ENCODE data around the gene NME2.
"Not testable (repeated sequence)": the region's sequence is repeated elsewhere in the genome, so short reads cannot be mapped to it uniquely, and the experiment has no call there.

NME2 gene

DNA sequence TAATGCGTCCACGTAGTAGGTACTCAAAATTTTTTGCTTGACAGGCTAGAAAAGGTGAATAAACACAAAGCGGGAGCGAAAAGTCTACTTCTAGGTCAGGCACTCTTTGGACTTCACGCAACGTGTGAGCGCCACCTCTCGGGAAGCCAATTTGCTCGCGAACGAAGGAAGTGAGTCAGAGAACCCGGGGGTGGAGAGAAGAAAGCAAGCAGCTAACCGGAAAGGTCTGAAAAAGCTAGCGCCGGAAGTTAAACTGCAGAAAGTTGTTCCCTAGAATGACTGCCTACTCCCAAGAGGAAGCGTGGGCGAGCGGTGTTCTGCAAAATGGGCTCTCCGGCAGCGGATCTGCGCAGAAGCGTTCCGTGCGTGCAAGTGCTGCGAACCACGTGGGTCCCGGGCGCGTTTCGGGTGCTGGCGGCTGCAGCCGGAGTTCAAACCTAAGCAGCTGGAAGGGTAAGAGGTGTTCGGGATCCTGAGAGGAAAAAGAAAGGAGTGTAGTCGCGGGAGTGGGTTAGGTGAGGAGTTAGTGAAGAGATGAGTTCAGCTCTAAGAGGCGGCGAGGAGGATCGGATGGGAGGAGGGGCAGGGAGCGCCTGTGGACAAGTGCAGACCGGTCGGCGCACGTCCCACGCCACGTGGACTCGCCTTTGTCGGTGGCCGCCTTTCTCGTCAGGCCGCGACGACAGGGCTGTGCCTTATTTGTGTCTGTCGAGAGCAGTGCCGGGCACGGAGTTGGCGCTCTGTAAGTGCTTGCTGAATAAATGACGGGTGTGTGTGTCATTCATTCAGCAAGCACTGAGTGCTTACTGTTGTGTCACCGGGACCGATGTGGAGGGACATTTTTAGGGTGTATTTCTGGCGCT, 12.8 kb upstream of the NME2 start, which contains the start of gene NME1:
TSS of gene NME1 (plus strand) at position 350 of the 863 bp plus-strand sequence. CDS start 2,096 bp downstream, outside the sequence.
- peak; percentile 100 for DNase-seq (ENCODE audit: low spot score)

DNA sequence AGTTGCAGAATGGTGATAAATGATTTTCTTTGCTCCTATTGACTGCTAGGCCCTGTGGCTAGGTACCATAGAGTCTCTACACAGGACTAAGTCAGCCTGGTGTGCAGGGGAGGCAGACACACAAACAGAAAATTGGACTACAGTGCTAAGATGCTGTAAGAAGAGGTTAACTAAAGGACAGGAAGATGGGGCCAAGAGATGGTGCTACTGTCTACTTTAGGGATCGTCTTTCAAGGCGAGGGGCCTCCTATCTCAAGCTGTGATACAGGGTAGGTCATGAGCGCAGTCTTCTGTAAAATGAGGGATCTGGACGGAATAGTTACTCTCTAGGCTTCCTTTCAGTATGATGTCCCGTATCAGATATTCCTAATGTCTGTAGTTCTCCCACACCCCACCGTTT, 12.0 kb upstream of the NME2 start:
- no peak for DNase-seq (ENCODE audit: low spot score)

DNA sequence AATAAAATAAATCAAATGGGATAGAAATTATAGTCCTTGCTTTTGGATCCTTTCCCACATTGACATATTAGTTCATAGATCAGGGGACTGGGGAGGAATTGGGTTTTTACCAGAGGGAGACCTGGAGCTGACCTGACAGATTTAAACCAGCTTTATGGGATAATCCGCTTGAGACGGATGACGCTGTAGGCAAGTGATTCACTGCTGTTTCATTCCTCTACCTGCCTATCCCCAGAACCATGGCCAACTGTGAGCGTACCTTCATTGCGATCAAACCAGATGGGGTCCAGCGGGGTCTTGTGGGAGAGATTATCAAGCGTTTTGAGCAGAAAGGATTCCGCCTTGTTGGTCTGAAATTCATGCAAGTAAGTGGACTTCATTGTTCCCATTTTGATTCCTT, 10.8 kb upstream of the NME2 start:
- DNase-seq (ENCODE audit: low spot score) = no peak

DNA sequence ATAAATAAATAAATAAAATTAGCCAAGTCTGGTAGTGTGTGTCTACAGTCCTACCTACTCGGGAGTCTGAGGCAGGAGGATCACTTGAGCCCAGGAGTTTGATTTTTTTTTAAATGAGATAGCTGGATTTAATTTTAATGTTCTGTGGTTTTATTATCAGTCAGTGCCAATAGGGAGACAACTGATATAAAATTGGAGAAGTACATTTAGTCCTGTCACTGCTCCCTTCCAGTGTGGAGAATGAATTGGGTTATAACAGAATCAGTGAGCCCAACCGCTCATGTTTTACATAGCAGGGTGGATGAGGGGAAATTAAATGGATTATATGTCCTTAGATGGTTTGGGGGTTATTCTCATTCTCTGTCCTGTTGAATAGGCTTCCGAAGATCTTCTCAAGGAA, 6.6 kb upstream of the NME2 start:
- DNase-seq (ENCODE audit: low spot score) = no peak

DNA sequence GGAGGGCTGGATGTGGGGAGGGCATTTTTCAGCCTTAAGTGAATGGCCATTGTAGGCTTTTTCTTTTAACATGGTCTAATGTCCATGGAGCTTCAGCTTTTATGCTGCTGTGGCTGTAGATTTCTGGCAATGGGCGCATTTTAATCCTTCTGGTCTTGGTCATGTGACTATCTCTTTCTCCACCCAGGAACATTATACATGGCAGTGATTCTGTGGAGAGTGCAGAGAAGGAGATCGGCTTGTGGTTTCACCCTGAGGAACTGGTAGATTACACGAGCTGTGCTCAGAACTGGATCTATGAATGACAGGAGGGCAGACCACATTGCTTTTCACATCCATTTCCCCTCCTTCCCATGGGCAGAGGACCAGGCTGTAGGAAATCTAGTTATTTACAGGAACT, 4.7 kb upstream of the NME2 start:
- no peak for DNase-seq (ENCODE audit: low spot score)

DNA sequence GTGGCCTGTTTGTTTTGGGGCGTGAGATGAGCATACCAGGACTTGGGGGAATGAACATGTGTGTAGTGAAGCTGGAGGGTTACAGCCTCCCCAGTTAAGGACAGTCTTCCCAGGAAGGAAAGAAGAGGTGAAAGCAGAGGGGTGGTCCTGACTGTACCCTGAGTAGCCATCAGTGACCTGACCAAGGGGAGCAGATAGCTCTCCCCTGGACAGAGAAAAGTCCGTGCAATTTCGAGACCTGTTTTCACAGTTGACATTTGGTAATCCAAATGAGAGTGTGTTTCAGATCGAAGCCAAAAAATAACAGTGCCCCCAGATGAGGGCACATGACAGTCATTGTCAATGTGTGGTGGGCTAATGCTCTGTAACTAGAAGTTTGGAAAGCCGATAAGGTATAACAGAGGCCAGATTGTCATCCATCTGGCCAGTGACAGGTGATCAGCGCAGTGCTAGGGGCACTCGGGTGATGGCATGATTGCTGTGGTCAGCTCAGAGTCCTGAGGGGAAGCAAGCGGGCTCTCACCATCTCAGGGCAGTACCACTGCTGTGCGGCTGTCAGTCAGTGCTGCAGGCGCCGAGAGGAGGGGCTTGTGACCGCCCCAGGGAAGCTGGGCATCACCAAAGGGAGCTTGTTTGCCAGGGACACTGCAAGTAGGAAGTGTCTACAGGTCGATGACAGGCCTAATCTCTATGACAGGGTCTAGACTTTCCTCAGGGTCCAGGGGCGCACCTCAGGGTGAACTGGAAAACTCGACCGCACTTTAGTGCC, 1.1 kb upstream of the NME2 start:
- DNase-seq (ENCODE audit: low spot score) = no peak

DNA sequence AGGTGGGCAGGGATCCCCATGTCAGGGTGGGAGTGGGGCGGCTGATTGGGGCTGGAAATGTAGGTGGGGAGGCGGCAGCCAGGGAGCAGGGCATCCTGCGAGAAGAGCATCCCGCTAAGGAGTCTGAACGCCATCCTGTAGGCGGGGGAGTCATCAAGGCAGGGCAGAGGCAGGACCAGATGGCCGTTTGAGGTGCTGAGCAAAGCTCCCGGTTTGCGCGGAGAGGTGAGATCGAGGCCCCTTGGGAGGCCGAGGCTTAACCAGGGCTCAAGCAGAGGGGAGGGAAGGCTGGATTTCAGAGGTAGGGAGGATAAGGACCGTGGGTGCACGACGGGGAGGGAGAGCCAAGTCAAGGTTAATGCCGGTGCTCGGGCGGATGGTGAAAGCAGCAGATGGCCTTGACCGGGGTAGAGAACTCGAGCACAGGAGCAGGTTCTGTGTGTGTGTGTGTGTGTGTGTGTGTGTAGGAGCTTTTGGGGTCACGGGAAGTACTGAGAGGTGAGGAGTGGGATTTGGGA, 472 bp upstream of the NME2 start:
- no peak for DNase-seq (ENCODE audit: low spot score)

DNA sequence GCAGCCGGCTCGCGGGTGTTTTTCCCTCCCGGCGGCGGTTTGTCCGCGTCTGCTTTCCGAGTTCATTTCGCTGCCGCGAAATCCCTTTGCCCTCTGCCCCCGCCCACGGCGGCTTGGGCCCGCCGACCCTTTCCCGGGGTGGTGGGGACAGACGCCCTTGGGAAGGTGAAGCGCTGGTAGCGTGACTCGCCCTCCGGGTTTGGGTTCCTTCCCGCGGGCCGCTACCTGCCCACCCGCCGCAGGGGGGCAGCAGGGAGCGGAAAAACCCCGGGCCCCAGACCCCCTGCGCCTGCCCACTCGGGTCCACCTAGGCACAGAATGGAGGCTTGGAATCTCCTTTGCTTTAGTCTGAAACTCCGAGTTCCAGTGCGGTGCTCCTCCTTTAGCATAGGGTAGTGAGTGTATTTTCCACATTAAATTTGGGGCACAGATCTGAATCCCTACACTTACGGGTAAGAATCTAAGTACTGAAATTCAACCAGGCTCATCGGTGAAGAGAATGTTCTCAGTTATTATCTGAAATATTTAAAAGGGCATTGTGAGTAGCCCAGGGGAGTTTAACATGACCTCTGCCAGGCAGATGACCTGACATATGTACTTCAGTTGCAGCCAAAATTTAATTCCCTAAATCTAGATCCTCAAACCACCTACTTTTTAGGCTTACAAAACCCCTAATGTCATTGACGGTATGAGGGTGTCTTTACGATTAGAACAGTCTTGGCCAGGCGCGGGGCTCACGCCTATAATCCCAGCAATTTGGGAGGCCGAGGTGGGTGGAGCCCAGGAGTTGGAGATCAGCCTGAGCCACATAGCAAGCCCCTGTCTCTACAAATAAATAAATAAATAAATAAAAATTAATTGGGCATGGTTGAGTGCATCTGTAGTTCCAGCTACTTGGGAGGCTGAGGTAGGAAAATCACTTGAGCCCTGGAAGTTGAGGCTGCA, 1.0 kb downstream of the NME2 start:
- DNase-seq (ENCODE audit: low spot score) = peak; percentile 25

DNA sequence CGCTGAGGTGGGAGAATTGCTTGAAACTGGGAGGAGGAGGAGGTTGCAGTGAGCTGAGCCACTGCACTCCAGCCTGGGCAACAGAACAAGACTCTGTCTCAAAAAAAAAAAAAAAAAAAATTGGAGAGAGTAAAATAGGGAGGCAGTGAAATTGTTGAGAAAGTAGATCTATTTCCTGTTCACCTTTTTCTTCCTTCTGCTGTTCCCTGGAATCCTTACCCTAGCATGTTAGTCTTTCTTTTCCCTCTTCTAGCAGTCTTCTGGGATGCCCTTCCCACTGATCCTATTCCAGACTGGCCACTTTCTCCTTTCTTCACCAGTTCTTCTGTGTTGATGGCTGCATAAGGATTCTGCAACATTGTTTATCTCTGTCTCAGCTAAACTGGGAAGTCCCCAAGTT, 3.1 kb downstream of the NME2 start:
- DNase-seq (ENCODE audit: low spot score) = no peak

DNA sequence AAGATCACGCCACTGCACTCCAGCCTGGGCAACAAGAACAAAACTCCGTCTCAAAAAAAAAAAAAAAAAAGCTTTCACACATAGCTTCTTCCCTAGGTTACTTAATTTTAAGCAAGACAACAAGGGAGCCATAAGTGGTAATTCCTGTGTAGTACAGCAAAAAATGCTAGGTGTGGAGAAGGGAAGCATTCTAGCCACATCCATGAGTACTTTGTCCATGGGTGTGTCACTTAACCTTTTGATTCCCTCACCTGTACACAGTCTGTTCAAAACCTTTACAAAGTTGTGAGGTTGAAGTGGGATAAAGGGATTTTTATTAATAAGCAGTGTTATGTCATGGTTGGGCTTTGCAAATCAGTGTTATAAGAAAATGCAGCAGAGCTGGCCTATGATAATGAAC, 4.5 kb downstream of the NME2 start:
- DNase-seq (ENCODE audit: low spot score) = no peak

DNA sequence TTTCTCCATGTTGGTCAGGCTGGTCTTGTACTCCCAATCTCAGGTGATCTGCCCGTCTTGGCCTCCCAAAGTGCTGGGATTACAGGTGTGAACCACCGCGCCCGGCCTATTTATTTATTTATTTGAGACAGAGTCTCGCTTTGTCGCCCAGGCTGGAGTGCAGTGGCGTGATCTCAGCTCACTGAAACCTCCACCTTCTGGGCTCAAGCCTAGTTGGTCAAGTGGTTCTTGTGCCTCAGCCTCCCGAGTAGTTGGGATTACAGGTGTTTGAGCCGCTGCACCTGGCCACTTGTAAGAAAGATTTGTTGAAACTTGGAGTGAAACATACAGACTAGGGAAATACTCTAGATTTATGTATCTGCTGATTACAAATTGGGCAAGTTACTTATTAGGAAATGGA, 5.8 kb downstream of the NME2 start:
- not testable (repeated sequence) for DNase-seq (ENCODE audit: low spot score)

DNA sequence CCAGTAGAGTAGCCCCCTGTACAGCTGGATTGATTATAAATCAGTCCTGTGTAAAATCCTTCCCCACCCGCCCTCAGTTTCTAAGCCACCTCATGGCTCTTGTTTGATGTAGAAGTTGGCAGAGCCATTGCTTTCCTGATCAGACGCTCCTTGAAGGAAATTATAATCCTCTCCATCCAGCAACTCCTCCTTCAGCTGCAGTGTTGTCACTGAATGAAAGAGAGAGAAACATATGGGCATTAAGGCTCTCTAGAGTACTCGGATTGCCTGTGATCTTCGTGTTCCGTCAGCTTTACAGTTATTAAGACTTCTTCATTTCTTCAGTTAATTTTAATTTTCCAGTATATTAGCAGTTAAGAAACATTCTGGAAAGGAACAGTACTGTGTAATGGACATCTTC, 14.3 kb downstream of the NME2 start:
- no peak for DNase-seq (ENCODE audit: low spot score)

DNA sequence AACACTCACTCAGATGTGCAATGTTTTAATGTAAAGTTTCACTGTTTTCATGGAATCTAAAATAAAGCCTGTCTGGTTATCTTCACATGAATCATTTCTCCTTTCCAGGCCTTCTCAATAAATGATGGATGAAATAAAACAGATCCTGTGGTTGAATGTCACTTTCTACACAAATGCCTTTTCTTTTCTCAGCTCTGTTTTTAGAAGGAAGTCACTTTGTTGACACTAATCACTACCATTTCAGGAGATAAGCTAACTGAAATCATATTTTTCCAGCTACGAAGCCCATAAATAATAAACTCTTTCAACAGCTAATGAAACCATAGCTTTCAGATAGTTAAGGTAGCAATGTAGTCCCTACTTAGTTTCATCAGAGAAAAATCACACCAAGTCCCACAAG, 17.9 kb downstream of the NME2 start:
- DNase-seq (ENCODE audit: low spot score) = no peak

DNA sequence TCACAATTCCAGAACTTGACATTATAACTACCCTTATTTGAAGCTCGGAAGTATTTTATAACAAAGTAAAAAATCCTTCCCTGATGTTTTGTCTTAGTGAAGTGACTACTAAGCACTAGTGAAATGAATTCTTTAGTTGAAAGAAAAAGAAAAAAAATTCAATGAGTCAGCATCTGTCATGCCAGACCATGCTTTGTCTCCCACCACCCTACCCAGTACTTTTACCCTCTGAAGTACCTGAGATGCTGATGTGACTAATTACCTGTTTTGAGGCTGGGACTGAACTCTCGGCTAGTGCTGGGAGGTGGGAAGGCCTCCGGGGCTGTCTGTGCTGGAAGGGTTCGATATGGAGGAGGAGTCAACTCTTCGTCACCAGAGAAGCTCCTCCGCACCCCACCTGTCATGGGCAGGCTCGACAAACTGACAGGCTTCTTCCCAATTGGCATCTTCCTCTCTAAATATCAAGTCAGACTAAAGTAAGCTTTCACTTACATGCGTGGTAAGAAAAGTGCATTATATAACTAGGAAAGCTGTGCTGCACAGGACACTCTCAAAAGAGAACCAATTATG, 19.6 kb downstream of the NME2 start:
- DNase-seq (ENCODE audit: low spot score) = no peak

DNA sequence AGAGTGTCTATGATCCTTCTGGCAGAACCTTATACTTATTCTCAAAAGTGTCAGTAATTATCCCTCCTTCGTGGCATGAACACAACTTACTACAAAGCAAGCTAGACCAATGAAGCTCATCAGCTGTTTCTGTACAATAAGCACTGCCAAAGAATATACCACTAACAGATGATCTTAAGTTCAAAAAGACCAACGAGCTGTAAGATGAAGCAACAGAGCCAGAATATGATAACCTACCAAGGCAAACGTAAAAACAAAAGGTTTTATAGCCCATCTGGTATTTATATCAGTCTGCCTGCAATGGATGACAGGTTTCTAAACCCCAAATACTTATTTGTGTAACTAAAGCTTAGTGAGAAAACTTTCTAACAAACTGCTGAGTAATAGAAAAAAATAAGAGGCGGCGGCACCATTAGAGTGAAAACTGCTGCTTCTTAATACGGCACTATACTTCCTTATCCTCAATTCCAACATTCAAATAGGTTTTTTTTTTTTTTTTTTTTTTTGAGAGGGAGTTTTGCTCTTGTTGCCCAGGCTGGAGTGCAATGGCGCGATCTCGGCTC, 22.1 kb downstream of the NME2 start:
- DNase-seq (ENCODE audit: low spot score) = no peak

DNA sequence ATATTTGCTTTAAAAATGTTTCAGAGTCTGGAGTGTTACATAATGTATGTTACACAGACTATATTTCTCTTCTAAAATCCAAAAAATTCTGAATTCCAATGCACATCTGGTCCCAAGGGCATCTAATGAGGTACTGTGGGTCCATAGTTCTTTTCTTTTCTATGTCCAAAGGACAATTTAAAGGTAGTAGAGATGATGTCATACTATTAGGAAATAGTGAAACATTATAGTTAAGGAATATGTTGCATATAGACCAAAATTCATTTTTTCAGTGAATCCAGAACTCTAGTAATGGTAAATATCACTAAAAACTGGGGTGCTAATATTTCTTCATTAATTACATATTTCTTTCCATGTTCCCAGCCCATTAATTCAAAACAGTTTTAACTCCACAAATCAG, 23.0 kb downstream of the NME2 start:
- no peak for DNase-seq (ENCODE audit: low spot score)

DNA sequence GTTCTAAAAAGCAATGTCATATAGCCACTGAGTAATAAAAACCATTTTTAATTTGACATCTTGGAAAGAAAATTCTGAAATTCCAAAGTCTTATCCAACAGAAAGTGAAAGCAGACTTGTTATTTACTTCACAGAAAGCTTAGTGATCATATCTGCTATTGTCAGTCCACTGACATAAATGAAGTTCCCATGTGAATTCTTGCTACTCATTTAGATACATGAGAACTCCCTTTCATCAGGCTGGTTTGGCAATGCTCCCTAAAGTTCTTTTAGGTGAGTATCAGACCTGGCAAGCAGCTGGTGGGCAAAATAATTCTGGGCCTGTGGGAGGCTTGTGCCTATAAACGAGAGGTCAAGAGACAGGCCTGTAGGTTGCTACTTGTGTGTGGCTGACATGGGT, 23.4 kb downstream of the NME2 start:
- DNase-seq (ENCODE audit: low spot score) = no peak

DNA sequence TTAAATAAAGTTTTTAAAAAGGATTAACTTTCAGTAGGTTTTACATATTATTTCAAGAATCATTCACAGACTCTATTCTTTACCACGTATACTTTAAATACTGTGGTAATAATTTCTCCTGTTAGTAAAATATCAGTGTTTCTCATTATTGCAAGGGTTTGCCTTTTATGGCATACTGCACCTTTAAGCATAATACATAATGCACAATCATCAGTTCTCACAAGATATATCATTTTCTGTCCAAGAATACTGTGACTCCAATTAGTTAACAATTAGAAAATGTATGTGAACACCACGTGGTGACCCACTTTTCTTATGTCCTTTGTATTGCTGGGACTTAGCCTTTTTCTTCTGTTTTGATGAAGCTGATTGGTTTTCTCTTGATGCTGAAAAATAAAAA, 25.7 kb downstream of the NME2 start:
- DNase-seq (ENCODE audit: low spot score) = no peak

DNA sequence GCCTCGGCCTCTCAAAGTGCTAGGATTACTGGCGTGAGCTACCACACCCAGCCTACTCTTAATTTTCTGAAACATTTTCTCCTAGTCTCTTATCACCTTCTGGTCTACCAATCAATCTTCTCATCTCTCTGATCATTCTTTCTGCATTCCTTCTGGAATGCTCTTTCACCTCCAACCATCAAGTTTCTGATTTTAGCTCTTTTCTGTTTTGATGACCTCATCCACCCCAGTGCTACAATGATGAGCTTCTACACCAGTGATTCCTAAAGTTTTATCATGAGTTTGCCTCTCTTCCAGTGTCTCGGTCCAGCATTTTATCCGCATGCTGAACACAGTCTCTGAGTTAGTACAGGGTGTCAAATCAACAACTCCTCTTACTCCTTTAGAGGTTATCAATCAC, 31.5 kb downstream of the NME2 start:
- DNase-seq (ENCODE audit: low spot score) = no peak

DNA sequence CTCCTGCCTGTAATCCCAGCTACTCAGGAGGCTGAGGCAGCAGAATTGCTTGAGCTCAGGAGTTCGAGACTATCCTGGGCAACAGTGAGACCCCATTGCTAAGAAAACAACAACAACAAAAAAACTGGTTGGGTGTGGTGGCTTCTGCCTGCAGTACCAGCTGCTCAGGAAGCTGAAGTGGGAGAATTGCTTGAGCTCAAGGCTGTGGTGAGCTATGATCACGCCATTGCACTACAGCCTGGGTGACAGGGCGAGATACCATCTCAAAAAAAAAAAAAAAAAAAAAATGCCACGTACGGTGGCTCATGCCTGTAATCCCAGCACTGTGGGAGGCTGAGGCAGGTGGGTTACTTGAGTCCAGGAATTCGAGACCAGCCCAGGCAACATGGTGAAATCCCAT, 34.1 kb downstream of the NME2 start:
- DNase-seq (ENCODE audit: low spot score) = no peak

DNA sequence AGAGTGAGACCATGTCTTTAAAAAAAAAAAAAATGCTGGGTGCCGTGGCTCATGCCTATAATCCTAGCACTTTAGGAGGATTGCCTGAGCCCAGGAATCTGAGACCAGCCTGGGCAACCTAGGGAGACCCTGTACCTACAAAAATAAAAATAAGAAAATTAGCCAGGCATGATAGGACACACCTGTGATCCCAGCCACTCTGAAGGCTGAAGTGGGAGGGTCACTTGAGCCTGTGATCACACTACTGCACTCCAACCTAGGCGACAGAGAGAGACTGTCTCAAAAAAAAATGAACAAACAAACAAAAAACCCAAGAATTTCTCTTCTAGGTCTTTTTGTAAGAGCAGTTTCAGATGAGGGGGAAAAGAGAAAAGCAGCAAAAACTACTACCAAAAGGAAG, 34.6 kb downstream of the NME2 start:
- no peak for DNase-seq (ENCODE audit: low spot score)
